Keratinocyte (primary cell): ENCODE measurements around the gene MAG. TPM values are rescaled to one million over a fixed set of nuclear protein-coding genes. Genes with fewer than 3 reads are reported as not detected.

Experiments
- DNase-seq: peaks from one replicate; pipeline ENCODE4 v3.0.0-alpha.2; 2011; ENCODE audit warnings: low read depth, missing footprints, low spot score
- FAIRE-seq: peaks from 2 replicates; lab custom pipeline; 2011; peaks lifted over from hg19 to GRCh38; lab: Jason Lieb, UNC
- H2AFZ ChIP-seq: 2 replicates; pipeline ENCODE4 v1.6.0; 2012; ENCODE audit warnings: low read length, control low read depth, inconsistent platforms; ENCODE audit not compliant: control insufficient read depth
- H3K27ac ChIP-seq: 2 replicates; pipeline ENCODE4 v1.5.1; 2011; ENCODE audit warnings: low read length; ENCODE audit not compliant: control insufficient read depth, insufficient read depth
- H3K27me3 ChIP-seq: 3 replicates; pipeline ENCODE4 v1.6.0; 2011; ENCODE audit warnings: low read length; ENCODE audit not compliant: control insufficient read depth, insufficient read depth; ENCODE audit errors: extremely low read depth
- H3K36me3 ChIP-seq, 2 experiments: 2 replicates in 1 of 2; 3 replicates in 1 of 2; pipeline ENCODE4 v1.5.1; 2011; ENCODE audit warnings: low read length in 2 of 2, mild to moderate bottlenecking in 1 of 2; ENCODE audit not compliant: control insufficient read depth in 2 of 2, insufficient read depth in 2 of 2; ENCODE audit errors: extremely low read depth in 1 of 2
- H3K4me1 ChIP-seq: 3 replicates; pipeline ENCODE4 v1.5.1; 2011; ENCODE audit warnings: low read length; ENCODE audit not compliant: control insufficient read depth, insufficient read depth; ENCODE audit errors: extremely low read depth
- H3K4me2 ChIP-seq: 3 replicates; pipeline ENCODE4 v1.6.0; 2011; ENCODE audit warnings: low read depth, low read length; ENCODE audit not compliant: control insufficient read depth, insufficient read depth; ENCODE audit errors: extremely low read depth
- H3K4me3 ChIP-seq, 3 experiments: fragments of 200-600 bp in 1 of 3; sonication (generic) in 1 of 3; 2 replicates in 2 of 3; 3 replicates in 1 of 3; pipeline ENCODE4 v1.5.1; 2011 to 2016; ENCODE audit warnings: low read length in 3 of 3, mild to moderate bottlenecking in 3 of 3, control low read depth in 2 of 3, inconsistent platforms in 1 of 3, low read depth in 1 of 3, mixed read lengths in 1 of 3, mixed run types in 1 of 3, moderate library complexity in 1 of 3; ENCODE audit not compliant: control insufficient read depth in 2 of 3, insufficient read depth in 2 of 3; ENCODE audit errors: extremely low read depth in 1 of 3
- H3K79me2 ChIP-seq: 2 replicates; pipeline ENCODE4 v1.6.0; 2012; ENCODE audit warnings: low read length; ENCODE audit not compliant: control insufficient read depth, insufficient read depth
- H3K9ac ChIP-seq: 3 replicates; pipeline ENCODE4 v1.6.0; 2011; ENCODE audit warnings: low read length; ENCODE audit not compliant: control insufficient read depth, insufficient read depth; ENCODE audit errors: extremely low read depth
- H3K9me1 ChIP-seq: 3 replicates; pipeline ENCODE4 v1.6.0; 2011; ENCODE audit warnings: low read length; ENCODE audit not compliant: control insufficient read depth, insufficient read depth; ENCODE audit errors: extremely low read depth
- H3K9me3 ChIP-seq: 2 replicates; pipeline ENCODE4 v1.5.1; 2012; ENCODE audit warnings: low read depth, low read length; ENCODE audit not compliant: control insufficient read depth
- H4K20me1 ChIP-seq: 3 replicates; pipeline ENCODE4 v1.6.0; 2011; ENCODE audit warnings: low read length; ENCODE audit not compliant: control insufficient read depth, insufficient read depth; ENCODE audit errors: extremely low read depth
- EZH2 ChIP-seq: IDR thresholded peaks from one replicate; pipeline ENCODE4 v1.6.1; 2012; ENCODE audit warnings: inconsistent platforms, mild to moderate bottlenecking, low read length, moderate library complexity
- dilution Hi-C: fragments of 300-500 bp; cut with MboI; formaldehyde crosslinking; loops from one replicate; pipeline ENCODE4 v1.7.0; 2020; ENCODE audit warnings: low sequenced_read_pairs; ENCODE audit not compliant: extremely low pct_ligation_motif_present
- polyA plus RNA-seq, 5 experiments: library from polyadenylated mRNA; depleted of rRNA in 3 of 5; stranded (reverse) in 3 of 5; stranded (forward) in 1 of 5; unstranded in 1 of 5; fragments of >200 nt; gene quantifications; 1 replicate in 1 of 5; 2 replicates in 3 of 5; 3 replicates in 1 of 5; pipeline versions ENCODE4 v1.2.1 to v1.2.3, GENCODE V29; 2011 to 2012; ENCODE audit warnings: missing spikeins in 2 of 5, low read depth in 1 of 5, low replicate concordance in 1 of 5
- TF ChIP-seq, protein P1 (sequence below), 3 experiments: IDR thresholded peaks in 1 of 3; conservative IDR thresholded peaks in 1 of 3; optimal IDR thresholded peaks in 1 of 3; 2 replicates in 2 of 3; 3 replicates in 1 of 3; pipeline versions ENCODE3 to v1.5.1; 2011; ENCODE audit warnings: low read length in 3 of 3, mild to moderate bottlenecking in 3 of 3, moderate library complexity in 2 of 3, control low read depth in 1 of 3, inconsistent platforms in 1 of 3; ENCODE audit not compliant: insufficient read depth in 2 of 3; ENCODE audit errors: extremely low read depth in 1 of 3

The MAG gene
- polyA plus RNA-seq, 1 donor (not counting 4 experiments of a cell fraction or from before 2014, with no cell fraction given) = not detected

DNA sequence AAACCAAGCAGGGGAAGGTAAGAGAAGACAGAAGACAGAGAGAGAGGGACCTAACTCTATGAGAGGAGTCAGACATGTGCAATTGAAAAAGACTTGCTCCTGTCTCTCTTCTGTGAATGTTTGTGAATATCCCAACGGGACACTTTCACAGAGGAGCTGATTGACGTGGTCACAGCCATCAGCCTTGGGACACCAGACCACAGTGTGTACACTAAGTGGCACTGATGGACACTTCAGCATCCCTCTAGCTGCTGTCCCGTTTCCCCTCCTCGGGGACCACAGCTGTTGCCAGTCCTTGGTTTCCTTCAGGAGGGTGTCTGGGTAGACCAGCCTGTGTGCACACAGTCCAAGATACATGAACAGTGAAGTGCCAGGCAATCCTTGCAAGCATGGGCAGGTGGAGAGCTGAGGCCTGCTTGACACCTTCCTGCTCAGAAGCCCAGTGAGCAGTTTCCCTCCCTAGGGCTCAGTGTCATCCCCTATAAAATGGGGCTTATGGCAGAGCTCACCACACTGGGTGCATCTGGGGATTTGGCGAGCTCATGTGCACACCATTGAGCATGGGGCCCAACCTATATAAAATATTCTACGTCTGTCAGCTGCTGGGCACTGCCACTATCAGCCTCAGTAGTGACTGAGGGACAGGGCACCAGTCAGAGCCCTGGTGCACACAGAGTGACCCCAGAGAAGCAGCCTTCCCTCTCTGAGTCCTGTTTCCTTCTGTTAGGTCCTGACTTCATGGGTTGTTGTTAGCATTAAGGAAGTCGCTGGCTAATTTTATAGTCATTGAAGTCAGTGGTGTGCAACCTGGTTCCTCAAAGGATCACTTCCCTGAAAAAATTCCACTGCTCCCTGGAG is 27.5 kb upstream of the MAG start:
- no peak overlapping the region for H2AFZ ChIP-seq
- H3K4me2 ChIP-seq = no peak overlapping the region
- peaks cover 17% of the 10 kb centered on the region for H3K4me1 ChIP-seq
- H4K20me1 ChIP-seq = no peaks in the 10 kb centered on the region
- H3K9ac ChIP-seq = no peak overlapping the region
- no peak for TF ChIP-seq EZH2
- TF ChIP-seq, protein P1, sequence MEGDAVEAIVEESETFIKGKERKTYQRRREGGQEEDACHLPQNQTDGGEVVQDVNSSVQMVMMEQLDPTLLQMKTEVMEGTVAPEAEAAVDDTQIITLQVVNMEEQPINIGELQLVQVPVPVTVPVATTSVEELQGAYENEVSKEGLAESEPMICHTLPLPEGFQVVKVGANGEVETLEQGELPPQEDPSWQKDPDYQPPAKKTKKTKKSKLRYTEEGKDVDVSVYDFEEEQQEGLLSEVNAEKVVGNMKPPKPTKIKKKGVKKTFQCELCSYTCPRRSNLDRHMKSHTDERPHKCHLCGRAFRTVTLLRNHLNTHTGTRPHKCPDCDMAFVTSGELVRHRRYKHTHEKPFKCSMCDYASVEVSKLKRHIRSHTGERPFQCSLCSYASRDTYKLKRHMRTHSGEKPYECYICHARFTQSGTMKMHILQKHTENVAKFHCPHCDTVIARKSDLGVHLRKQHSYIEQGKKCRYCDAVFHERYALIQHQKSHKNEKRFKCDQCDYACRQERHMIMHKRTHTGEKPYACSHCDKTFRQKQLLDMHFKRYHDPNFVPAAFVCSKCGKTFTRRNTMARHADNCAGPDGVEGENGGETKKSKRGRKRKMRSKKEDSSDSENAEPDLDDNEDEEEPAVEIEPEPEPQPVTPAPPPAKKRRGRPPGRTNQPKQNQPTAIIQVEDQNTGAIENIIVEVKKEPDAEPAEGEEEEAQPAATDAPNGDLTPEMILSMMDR (optimal IDR thresholded peaks at IDR 0.05 in 1 of 3, IDR thresholded peaks at IDR 0.05 in 1 of 3, conservative IDR thresholded peaks at IDR 0.05 in 1 of 3; ENCODE audit: extremely low read depth in 1 of 3, insufficient read depth in 2 of 3, low read length in 3 of 3) = no peak
- no peak overlapping the region for H3K4me3 ChIP-seq
- no peaks in the 10 kb centered on the region for H3K27me3 ChIP-seq
- no peaks in the 10 kb centered on the region for H3K9me3 ChIP-seq
- dilution Hi-C loops = no loop called here
- peaks cover 24 to 34% of the 10 kb centered on the region in 2 experiments for H3K36me3 ChIP-seq
- no peaks in the 10 kb centered on the region for H3K9me1 ChIP-seq
- DNase-seq = no peak
- H3K79me2 ChIP-seq = peaks cover 15% of the 10 kb centered on the region
- no peak overlapping the region for H3K27ac ChIP-seq
- no peak for FAIRE-seq

DNA sequence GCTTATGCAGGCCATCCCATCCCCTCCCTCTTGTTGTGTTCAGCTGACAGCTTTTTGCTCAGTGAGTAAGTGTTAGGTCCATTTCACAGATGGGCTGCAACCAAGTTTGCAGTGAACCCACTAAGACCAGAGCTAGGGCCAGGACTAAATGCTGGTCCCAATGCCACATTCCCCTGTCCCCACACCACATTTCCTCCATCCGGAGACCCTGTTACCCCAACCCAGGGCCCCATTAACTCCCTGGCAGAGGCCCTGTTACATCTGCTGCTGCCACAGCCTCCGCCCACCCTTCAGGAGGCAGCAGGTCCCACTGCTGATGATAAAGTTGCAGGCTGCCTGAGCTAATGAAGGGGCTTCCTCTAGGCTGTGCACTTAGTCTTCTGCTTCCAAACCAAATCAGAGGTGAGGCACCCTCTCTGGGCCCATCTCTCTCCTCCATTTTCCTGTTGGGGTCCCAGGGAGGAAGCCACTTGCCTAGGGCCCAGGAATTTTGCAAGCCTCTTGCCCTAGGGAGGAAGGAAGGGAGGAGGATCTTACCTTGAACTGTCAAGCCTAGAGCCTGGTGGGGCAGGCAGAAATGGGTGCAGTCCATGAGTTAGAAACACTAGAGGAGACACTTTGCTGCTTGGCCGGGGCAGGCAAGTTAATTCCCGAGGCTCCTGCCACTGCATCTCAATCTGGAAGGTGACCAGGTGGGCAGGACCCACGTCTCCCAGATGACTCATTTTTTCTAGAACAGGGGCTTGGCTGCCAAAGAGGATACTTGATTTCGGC is 26.6 kb upstream of the MAG start:
- no peak for FAIRE-seq
- Histone ChIP-seq H2AFZ (no peak overlapping the region), H3K9me1 (no peaks in the 10 kb centered on the region), H3K4me1 (peaks cover 17% of the 10 kb centered on the region), H3K9me3 (no peaks in the 10 kb centered on the region), H3K36me3 (peaks cover 19 to 31% of the 10 kb centered on the region in 2 experiments), H3K4me2 (no peak overlapping the region), H3K4me3 (no peak overlapping the region), H3K27ac (no peak overlapping the region), H3K79me2 (peaks cover 18% of the 10 kb centered on the region), H4K20me1 (no peaks in the 10 kb centered on the region), H3K27me3 (no peaks in the 10 kb centered on the region), H3K9ac (no peak overlapping the region)
- DNase-seq = no peak
- TF ChIP-seq, protein P1 (optimal IDR thresholded peaks at IDR 0.05 in 1 of 3, IDR thresholded peaks at IDR 0.05 in 1 of 3, conservative IDR thresholded peaks at IDR 0.05 in 1 of 3; ENCODE audit: extremely low read depth in 1 of 3, insufficient read depth in 2 of 3, low read length in 3 of 3) = no peak
- dilution Hi-C loops = no loop called here
